Measurements from ENCODE around the gene AURKA. TPM values are rescaled to one million over a fixed set of nuclear protein-coding genes. Genes with fewer than 3 reads are reported as not detected.

AURKA gene
- total and polyA plus RNA-seq, 2 of the 8 experiments (the other 6 are each of a cell fraction or from before 2014, with no cell fraction given) = 45.8 to 84.8 TPM

DNA sequence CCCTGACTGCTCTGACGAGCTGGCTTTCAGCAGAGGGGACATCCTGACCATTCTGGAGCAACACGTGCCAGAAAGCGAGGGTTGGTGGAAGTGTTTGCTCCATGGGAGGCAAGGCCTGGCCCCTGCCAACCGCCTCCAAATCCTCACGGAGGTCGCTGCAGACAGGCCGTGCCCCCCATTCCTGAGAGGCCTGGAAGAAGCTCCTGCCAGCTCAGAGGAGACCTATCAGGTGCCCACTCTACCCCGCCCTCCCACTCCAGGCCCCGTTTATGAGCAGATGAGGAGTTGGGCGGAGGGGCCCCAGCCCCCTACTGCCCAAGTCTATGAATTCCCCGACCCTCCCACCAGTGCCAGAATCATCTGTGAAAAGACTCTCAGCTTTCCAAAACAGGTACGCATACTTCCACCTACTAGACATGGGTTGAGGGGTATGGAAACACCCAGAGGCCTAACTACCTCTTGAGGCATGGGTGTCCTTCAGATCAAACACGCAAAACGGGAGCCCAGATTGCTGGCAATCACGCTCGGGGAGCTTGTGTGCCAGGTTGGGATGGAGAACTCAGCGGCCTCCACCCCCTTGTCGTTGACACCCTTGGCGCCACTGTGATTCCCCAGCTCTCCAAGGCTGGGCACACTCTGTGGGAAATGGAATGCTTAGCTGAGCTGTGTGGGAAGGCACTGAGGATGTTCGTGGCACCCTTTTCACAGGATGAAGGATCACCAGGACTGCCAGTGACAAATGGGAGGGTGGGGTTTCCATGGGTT lies 45.4 kb upstream of the AURKA start:
- Histone ChIP-seq H2BK15ac (ENCODE audit: low read length) (no peak overlapping the region), H3K23me2 (ENCODE audit: low read depth, low read length) (no peaks in the 10 kb centered on the region), H2BK12ac (ENCODE audit: low read depth, low read length) (no peak overlapping the region), H3K36me3 (ENCODE audit: control insufficient read depth in 2 of 4, insufficient read depth in 4 of 4, low read length in 3 of 4) (no peaks in the 10 kb centered on the region), H2BK5ac (ENCODE audit: low read depth, low read length) (no peak overlapping the region), H3K56ac (replicated peaks; ENCODE audit: insufficient read length, low read depth, low read length) (no peak overlapping the region), H2BK20ac (ENCODE audit: low read length) (no peak overlapping the region), H4K20me1 (replicated peaks in 1 of 2; ENCODE audit: control insufficient read depth in 1 of 2, insufficient read depth in 2 of 2, low read length in 2 of 2) (no peaks in the 10 kb centered on the region), H3K27me3 (replicated peaks in 1 of 4; ENCODE audit: control insufficient read depth in 3 of 4, extremely low read depth in 1 of 4, insufficient read depth in 3 of 4, low read length in 3 of 4) (no peaks in the 10 kb centered on the region; a peak in 1 of 7 replicates), H4K5ac (ENCODE audit: insufficient read length, low read depth, low read length) (no peak overlapping the region), H3K4ac (replicated peaks; ENCODE audit: insufficient read length, low read depth, low read length) (no peak overlapping the region), H4K8ac (ENCODE audit: extremely low read depth, insufficient read depth, low read length) (no peak overlapping the region), H3K4me2 (ENCODE audit: insufficient read depth in 1 of 2, low read depth in 2 of 2, low read length in 2 of 2) (no peak overlapping the region), H4K91ac (replicated peaks; ENCODE audit: insufficient read length, low read length) (no peak overlapping the region), H3K9ac (replicated peaks in 1 of 4; ENCODE audit: extremely low read depth in 1 of 4, low read depth in 3 of 4, low read length in 3 of 4) (no peak overlapping the region), H3K27ac (ENCODE audit: low read depth, low read length) (no peak overlapping the region), H3K9me3 (ENCODE audit: insufficient read depth in 2 of 2, low read depth in 1 of 2, low read length in 1 of 2) (no peaks in the 10 kb centered on the region), H3K79me2 (ENCODE audit: control insufficient read depth in 1 of 2, insufficient read depth in 2 of 2, low read length in 2 of 2) (no peaks in the 10 kb centered on the region), H2AFZ (ENCODE audit: low read length) (no peak overlapping the region), H3K4me1 (replicated peaks in 1 of 4; ENCODE audit: control insufficient read depth in 3 of 4, insufficient read depth in 4 of 4, low read length in 3 of 4) (no peaks in the 10 kb centered on the region), H3K14ac (ENCODE audit: insufficient read length) (no peak overlapping the region), H3K23ac (ENCODE audit: insufficient read length) (no peak overlapping the region), H2BK120ac (replicated peaks; ENCODE audit: low read depth, low read length) (no peak overlapping the region), H3K18ac (ENCODE audit: extremely low read depth, low read length) (no peak overlapping the region), H2AK5ac (ENCODE audit: low read depth, low read length) (no peak overlapping the region), H3K4me3 (ENCODE audit: extremely low read depth in 1 of 4, insufficient read depth in 2 of 4, low read depth in 3 of 4, low read length in 4 of 4) (no peak overlapping the region), H3K79me1 (ENCODE audit: low read depth, low read length) (no peaks in the 10 kb centered on the region)
- no peak for DNase-seq (ENCODE audit: low read depth in 1 of 2, low spot score in 2 of 2)
- CTCF ChIA-PET (ENCODE audit: partially characterized antibody) = interaction anchor here (1.2 kb wide), 1 partner anchor 364 kb away, joined by 4 read pairs; no protein-coding TSS in a partner anchor
- POLR2A ChIA-PET (ENCODE audit: partially characterized antibody) = no interaction called here
- 83% methylated on average over 20 of the region's 20 CpGs; no CpG with 5 or more reads in 1 of the 2 experiments for WGBS, 2 experiments (ENCODE audit: extremely low coverage in 1 of 2, insufficient coverage in 1 of 2, insufficient read length in 1 of 2, insufficient replicate concordance in 2 of 2, low coverage in 1 of 2, low lambda C conversion rate in 2 of 2, missing lambda C conversion rate in 1 of 2)
- no peak for FAIRE-seq
- TF ChIP-seq MAFK (IDR thresholded peaks at IDR 0.05; ENCODE audit: low read depth, low read length) (no peak), TCF12 (IDR thresholded peaks at IDR 0.05; ENCODE audit: low read depth, low read length) (no peak), NRF1 (IDR thresholded peaks at IDR 0.05; ENCODE audit: low read depth, low read length) (no peak), BACH1 (IDR thresholded peaks at IDR 0.05; ENCODE audit: low read length) (no peak), YY1 (IDR thresholded peaks at IDR 0.05; ENCODE audit: low read depth, low read length) (no peak), SRF (IDR thresholded peaks at IDR 0.05; ENCODE audit: low read depth, low read length) (no peak), ASH2L (IDR thresholded peaks at IDR 0.05; ENCODE audit: low read length) (no peak), SP4 (IDR thresholded peaks at IDR 0.05; ENCODE audit: low read length) (no peak), SAP30 (IDR thresholded peaks at IDR 0.05; ENCODE audit: insufficient read depth, insufficient replicate concordance, low read length) (no peak), FOSL1 (IDR thresholded peaks at IDR 0.05; ENCODE audit: insufficient read depth, low read depth, low read length) (no peak), SIRT6 (IDR thresholded peaks at IDR 0.05; ENCODE audit: low read length) (no peak)
- TF ChIP-seq, protein P1, sequence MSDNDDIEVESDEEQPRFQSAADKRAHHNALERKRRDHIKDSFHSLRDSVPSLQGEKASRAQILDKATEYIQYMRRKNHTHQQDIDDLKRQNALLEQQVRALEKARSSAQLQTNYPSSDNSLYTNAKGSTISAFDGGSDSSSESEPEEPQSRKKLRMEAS (IDR thresholded peaks at IDR 0.05) = no peak

Data from H1 (cell line).